H9 (cell line): ENCODE measurements around the gene MAST4. TPM values are rescaled to one million over a fixed set of nuclear protein-coding genes. Genes with fewer than 3 reads are reported as not detected.

Source experiments
- DNase-seq: peaks from one replicate; pipeline ENCODE4 v3.0.0-alpha.2; 2017
- H2AFZ ChIP-seq: one replicate; pipeline ENCODE4 v1.6.1; 2013; ENCODE audit warnings: mild to moderate bottlenecking, low read length, control low read depth, moderate library complexity
- H2AK5ac ChIP-seq: 2 replicates; pipeline ENCODE4 v1.6.1; 2013; ENCODE audit warnings: low read length, control low read depth, mixed read lengths; ENCODE audit not compliant: insufficient read length
- H2BK120ac ChIP-seq: one replicate; pipeline ENCODE4 v1.6.1; 2013; ENCODE audit warnings: low read depth, mild to moderate bottlenecking, low read length, control low read depth, inconsistent platforms; ENCODE audit not compliant: poor library complexity, severe bottlenecking
- H2BK12ac ChIP-seq: 2 replicates; pipeline ENCODE4 v1.6.1; 2013; ENCODE audit warnings: low read length, control low read depth, mixed read lengths, low read depth; ENCODE audit not compliant: insufficient read length
- H2BK15ac ChIP-seq: 2 replicates; pipeline ENCODE4 v1.6.1; 2013; ENCODE audit warnings: low read depth, low read length, control low read depth
- H2BK20ac ChIP-seq: one replicate; pipeline ENCODE4 v1.6.1; 2013; ENCODE audit warnings: low read depth, mild to moderate bottlenecking, low read length, control low read depth, inconsistent platforms; ENCODE audit not compliant: poor library complexity, severe bottlenecking
- H2BK5ac ChIP-seq: 2 replicates; pipeline ENCODE4 v1.6.1; 2013; ENCODE audit warnings: low read length, control low read depth, mixed read lengths; ENCODE audit not compliant: insufficient read length
- H3K14ac ChIP-seq: 2 replicates; pipeline ENCODE4 v1.6.1; 2013; ENCODE audit warnings: low read length, control low read depth; ENCODE audit not compliant: insufficient read depth
- H3K18ac ChIP-seq: 2 replicates; pipeline ENCODE4 v1.6.1; 2013; ENCODE audit warnings: low read depth, mild to moderate bottlenecking, mixed read lengths, low read length, control low read depth; ENCODE audit not compliant: insufficient read length
- H3K23ac ChIP-seq: 2 replicates; pipeline ENCODE4 v1.6.1; 2013; ENCODE audit warnings: low read length, control low read depth, mixed read lengths, low read depth; ENCODE audit not compliant: insufficient read length
- H3K23me2 ChIP-seq: 2 replicates; pipeline ENCODE4 v1.6.1; 2013; ENCODE audit warnings: low read depth, mild to moderate bottlenecking, mixed read lengths, low read length, control low read depth; ENCODE audit not compliant: insufficient read length, poor library complexity, severe bottlenecking
- H3K27ac ChIP-seq: 2 replicates; pipeline ENCODE4 v1.5.1; 2013; ENCODE audit warnings: low read length, control low read depth, mixed read lengths, low read depth; ENCODE audit not compliant: insufficient read length
- H3K27me3 ChIP-seq: 2 replicates; pipeline ENCODE4 v1.6.1; 2013; ENCODE audit warnings: low read length, control low read depth, inconsistent platforms; ENCODE audit not compliant: insufficient read depth
- H3K4ac ChIP-seq: 2 replicates; pipeline ENCODE4 v1.6.1; 2013; ENCODE audit warnings: low read depth, mild to moderate bottlenecking, control low read depth, inconsistent platforms, low read length, moderate library complexity
- H3K4me1 ChIP-seq: 2 replicates; pipeline ENCODE4 v1.6.1; 2013; ENCODE audit warnings: low read length, control low read depth, inconsistent platforms; ENCODE audit not compliant: insufficient read depth
- H3K4me2 ChIP-seq: 2 replicates; pipeline ENCODE4 v1.6.1; 2013; ENCODE audit warnings: low read length, control low read depth, mixed read lengths; ENCODE audit not compliant: insufficient read length, insufficient read depth
- H3K56ac ChIP-seq: 2 replicates; pipeline ENCODE4 v1.6.1; 2013; ENCODE audit warnings: low read depth, mild to moderate bottlenecking, mixed read lengths, low read length, control low read depth; ENCODE audit not compliant: insufficient read length
- H3K79me1 ChIP-seq: 2 replicates; pipeline ENCODE4 v1.6.1; 2013; ENCODE audit warnings: low read depth, mild to moderate bottlenecking, moderate library complexity, low read length, control low read depth, inconsistent platforms; ENCODE audit not compliant: insufficient read depth, poor library complexity, severe bottlenecking
- H3K79me2 ChIP-seq: 2 replicates; pipeline ENCODE4 v1.6.1; 2013; ENCODE audit warnings: low read length, control low read depth, inconsistent platforms; ENCODE audit not compliant: insufficient read depth
- H3K9ac ChIP-seq: 2 replicates; pipeline ENCODE4 v1.6.1; 2013; ENCODE audit warnings: low read length, control low read depth, mixed read lengths; ENCODE audit not compliant: insufficient read length; ENCODE audit errors: extremely low read depth
- H3K9me3 ChIP-seq: one replicate; pipeline ENCODE4 v1.6.1; 2013; ENCODE audit warnings: low read depth, low read length, inconsistent platforms; ENCODE audit not compliant: control insufficient read depth
- H3T11ph ChIP-seq: one replicate; pipeline ENCODE4 v1.6.1; 2013; ENCODE audit warnings: mild to moderate bottlenecking, low read length, control low read depth, inconsistent platforms
- H4K20me1 ChIP-seq: one replicate; pipeline ENCODE4 v1.6.1; 2013; ENCODE audit not compliant: control insufficient read depth, insufficient read length, insufficient read depth
- H4K5ac ChIP-seq: 2 replicates; pipeline ENCODE4 v1.6.1; 2013; ENCODE audit warnings: low read depth, mild to moderate bottlenecking, mixed read lengths, low read length, control low read depth; ENCODE audit not compliant: insufficient read length
- H4K8ac ChIP-seq: replicated peaks from 2 replicates; pipeline ENCODE4 v1.6.1; 2013; ENCODE audit warnings: low read length, control low read depth, mixed read lengths, low read depth; ENCODE audit not compliant: insufficient read length
- H4K91ac ChIP-seq: 2 replicates; pipeline ENCODE4 v1.6.1; 2013; ENCODE audit warnings: low read depth, mild to moderate bottlenecking, moderate library complexity, mixed read lengths, low read length, control low read depth; ENCODE audit not compliant: insufficient read length
- H3K27ac Mint-ChIP-seq, 3 experiments: 2 replicates in 2 of 3; 3 replicates in 1 of 3; pipeline ENCODE4 v1.8.0; 2020 to 2021; ENCODE audit warnings: mixed read lengths in 3 of 3, mild to moderate bottlenecking in 1 of 3, moderate library complexity in 1 of 3
- H3K27me3 Mint-ChIP-seq: 2 replicates; pipeline ENCODE4 v1.8.0; 2021; ENCODE audit warnings: low read depth, mild to moderate bottlenecking, moderate library complexity, mixed read lengths
- H3K36me3 Mint-ChIP-seq, 3 experiments: 2 replicates in 2 of 3; 3 replicates in 1 of 3; pipeline ENCODE4 v1.8.0; 2020 to 2021; ENCODE audit warnings: low read depth in 3 of 3, mixed read lengths in 3 of 3; ENCODE audit not compliant: insufficient read depth in 1 of 3
- H3K4me1 Mint-ChIP-seq, 2 experiments: 2 replicates each; pipeline ENCODE4 v1.8.0; 2020; ENCODE audit warnings: mixed read lengths in 2 of 2
- H3K4me3 Mint-ChIP-seq, 2 experiments: 2 replicates in 1 of 2; 3 replicates in 1 of 2; pipeline ENCODE4 v1.8.0; 2020 to 2021; ENCODE audit warnings: mild to moderate bottlenecking in 2 of 2, mixed read lengths in 2 of 2, moderate library complexity in 1 of 2
- H3K9me3 Mint-ChIP-seq, 2 experiments: 2 replicates in 1 of 2; 3 replicates in 1 of 2; pipeline ENCODE4 v1.8.0; 2020; ENCODE audit warnings: mild to moderate bottlenecking in 2 of 2, mixed read lengths in 2 of 2, moderate library complexity in 1 of 2
- CTCF ChIP-seq: fragments of 200-600 bp; sonication (generic); conservative IDR thresholded peaks from 3 replicates; pipeline ENCODE4 v1.8.0; 2021; ENCODE audit warnings: antibody characterized with exemption, mild to moderate bottlenecking
- WGBS: extraction: QIAGEN DNeasy Blood & Tissue Kit; methylation state at CpG from one replicate; pipeline ENCODE4 v1.1.7; 2013; ENCODE audit warnings: missing lambda C conversion rate, low lambda C conversion rate, mixed read lengths; ENCODE audit not compliant: insufficient read length; ENCODE audit errors: extremely low coverage; 5-methylcytosine and 5-hydroxymethylcytosine counted together
- total RNA-seq: library from RNA; stranded (reverse); gene quantifications from 2 replicates; pipeline ENCODE4 v1.2.1, GENCODE V29; 2021

Gene MAST4
- total RNA-seq, 1 experiment from 2014 or later: 3.7 TPM

GRCh38 chr5:66903709-66904108 is 307.5 kb downstream of the MAST4 start:
- no peaks in the 10 kb centered on the region for H3K79me2 ChIP-seq
- no peak overlapping the region for H3K9ac ChIP-seq
- Mint-ChIP-seq H3K36me3 (peaks cover 0 to 4% (median 0%) of the 10 kb centered on the region in 3 experiments; a peak in 2 of 7 replicates), H3K9me3 (peaks cover 3 to 5% of the 10 kb centered on the region in 2 experiments; a peak in 3 of 5 replicates), H3K4me1 (peaks cover 41 to 46% of the 10 kb centered on the region in 2 experiments), H3K4me3 (peak overlapping the region in 1 of 2 experiments; percentile 67; a peak in 3 of 5 replicates), H3K27me3 (peaks cover 95% of the 10 kb centered on the region), H3K27ac (peak overlapping the region in 1 of 3 experiments; percentile 65; a peak in 3 of 7 replicates)
- no peak overlapping the region for H3K23ac ChIP-seq
- H2BK15ac ChIP-seq: no peak overlapping the region
- H2BK12ac ChIP-seq: no peak overlapping the region
- no peak overlapping the region for H2AK5ac ChIP-seq
- DNase-seq: no peak
- no peak for TF ChIP-seq CTCF
- no peak overlapping the region for H2BK120ac ChIP-seq
- H3K18ac ChIP-seq: peak overlapping the region; percentile 47
- no CpG with 5 or more reads among the region's 3 CpGs for WGBS
- peaks cover 5% of the 10 kb centered on the region; the same call in 1 of the 2 replicates for H3K4me1 ChIP-seq
- H2AFZ ChIP-seq: no peak overlapping the region
- no peaks in the 10 kb centered on the region for H3K9me3 ChIP-seq
- H3K79me1 ChIP-seq: no peaks in the 10 kb centered on the region
- no peak overlapping the region for H4K91ac ChIP-seq
- H2BK5ac ChIP-seq: no peak overlapping the region
- H4K5ac ChIP-seq: no peak overlapping the region
- H3K4ac ChIP-seq: no peak overlapping the region
- no peak overlapping the region for H3T11ph ChIP-seq
- H4K8ac ChIP-seq: no peak overlapping the region
- no peaks in the 10 kb centered on the region for H3K23me2 ChIP-seq
- no peak overlapping the region for H2BK20ac ChIP-seq
- H4K20me1 ChIP-seq: no peaks in the 10 kb centered on the region
- H3K14ac ChIP-seq: no peak overlapping the region
- H3K27me3 ChIP-seq: peaks cover 27% of the 10 kb centered on the region; the same call in 1 of the 2 replicates
- peak overlapping the region; percentile 43 for H3K4me2 ChIP-seq
- no peak overlapping the region for H3K27ac ChIP-seq
- no peak overlapping the region for H3K56ac ChIP-seq
